Measurements from ENCODE around the gene CYP2W1. TPM values are rescaled to one million over a fixed set of nuclear protein-coding genes. Genes with fewer than 3 reads are reported as not detected.

CYP2W1 gene
- polyA plus RNA-seq, 3 donors, result 0.06 TPM; not detected in 2

GRCh38 chr7:1004018-1004852, 21.3 kb downstream of the CYP2W1 start:
- H3K27ac ChIP-seq (ENCODE audit: low read depth, low read length), result no peak overlapping the region
- WGBS, 3 donors, result 83 to 87% (median 84%) methylated on average over 30 to 32 of the region's 32 CpGs

- H3K27ac ChIP-seq (ENCODE audit: low read depth, low read length), result no peak overlapping the region
- 92 to 95% (median 94%) methylated on average over 21 of the region's 21 CpGs for WGBS, 3 donors
These were observed 22.3 kb downstream of the CYP2W1 start for GRCh38 chr7:1005303-1005702.

DNA sequence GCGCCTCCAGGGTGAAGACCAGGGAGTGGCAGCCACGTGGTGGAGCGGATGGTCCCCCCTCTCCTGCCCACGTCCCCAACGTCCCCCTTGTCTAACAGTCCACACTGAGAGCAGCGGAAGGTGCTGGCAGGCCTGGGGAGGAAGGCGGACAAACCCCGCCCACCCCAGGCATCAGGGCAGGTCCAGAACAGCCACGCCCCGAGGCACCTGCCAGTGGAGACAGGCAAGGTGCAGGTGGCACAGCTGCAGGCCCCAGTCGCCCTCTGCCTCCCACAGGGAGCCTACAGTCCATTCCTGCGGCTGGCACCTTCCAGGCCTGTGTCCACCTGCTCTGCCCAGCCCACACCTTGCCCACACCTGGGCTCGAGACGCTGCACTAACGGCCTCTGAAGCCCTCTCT, 24.9 kb downstream of the CYP2W1 start:
- WGBS, 3 donors, result 81 to 87% (median 84%) methylated on average over 14 to 15 of the region's 15 CpGs
- H3K27ac ChIP-seq (ENCODE audit: low read depth, low read length), result no peak overlapping the region

GRCh38 chr7:1008733-1009363, 25.9 kb downstream of the CYP2W1 start:
- WGBS, 3 donors, result 93 to 95% (median 94%) methylated on average over 37 of the region's 37 CpGs
- no peak overlapping the region for H3K27ac ChIP-seq (ENCODE audit: low read depth, low read length)

GRCh38 chr7:1009747-1010146, 26.8 kb downstream of the CYP2W1 start:
- 92 to 94% (median 93%) methylated on average over 21 to 22 of the region's 22 CpGs for WGBS, 3 donors
- no peak overlapping the region for H3K27ac ChIP-seq (ENCODE audit: low read depth, low read length)

DNA sequence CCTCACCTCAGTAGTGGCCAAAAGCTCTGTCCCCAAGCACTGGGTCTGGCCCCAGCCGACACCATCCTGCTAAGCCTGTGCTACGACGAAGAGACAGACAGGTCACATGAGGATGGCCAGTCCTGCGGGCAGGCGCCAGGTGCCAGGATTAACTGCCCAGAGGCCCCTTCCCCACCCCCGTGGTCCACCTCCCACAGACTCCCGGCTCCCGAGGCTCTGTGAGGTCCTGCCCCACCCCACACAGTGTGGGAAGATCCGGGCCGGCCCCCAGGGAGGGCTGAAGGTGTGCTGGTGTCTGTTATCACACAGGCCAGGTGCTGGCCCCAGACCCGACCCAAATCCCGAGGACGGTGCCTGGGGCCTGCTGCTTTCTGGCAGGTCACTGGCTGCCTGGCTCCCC, 27.2 kb downstream of the CYP2W1 start:
- 83 to 87% (median 85%) methylated on average over 13 of the region's 13 CpGs for WGBS, 3 donors
- no peak overlapping the region for H3K27ac ChIP-seq (ENCODE audit: low read depth, low read length)

GRCh38 chr7:1011297-1012003, 28.5 kb downstream of the CYP2W1 start:
- WGBS, 3 donors, result 80 to 84% (median 83%) methylated on average over 13 of the region's 13 CpGs
- no peak overlapping the region for H3K27ac ChIP-seq (ENCODE audit: low read depth, low read length)

- 61 to 85% (median 72%) methylated on average over 32 of the region's 32 CpGs for WGBS, 3 donors
- no peak overlapping the region for H3K27ac ChIP-seq (ENCODE audit: low read depth, low read length)
These were observed 29.2 kb downstream of the CYP2W1 start for GRCh38 chr7:1012004-1012715.

GRCh38 chr7:1012716-1013095, 29.7 kb downstream of the CYP2W1 start:
- 82 to 91% (median 88%) methylated on average over 24 to 30 of the region's 30 CpGs for WGBS, 3 donors
- no peak overlapping the region for H3K27ac ChIP-seq (ENCODE audit: low read depth, low read length)

- 81 to 82% (median 82%) methylated on average over 11 of the region's 11 CpGs for WGBS, 3 donors
- no peak overlapping the region for H3K27ac ChIP-seq (ENCODE audit: low read depth, low read length)
These were observed 30.6 kb downstream of the CYP2W1 start for GRCh38 chr7:1013581-1013980.

- H3K27ac ChIP-seq (ENCODE audit: low read depth, low read length), result no peak overlapping the region
- WGBS, 3 donors, result 89 to 95% (median 93%) methylated on average over 20 of the region's 20 CpGs
These were observed 31.7 kb downstream of the CYP2W1 start for GRCh38 chr7:1014681-1015080.

DNA sequence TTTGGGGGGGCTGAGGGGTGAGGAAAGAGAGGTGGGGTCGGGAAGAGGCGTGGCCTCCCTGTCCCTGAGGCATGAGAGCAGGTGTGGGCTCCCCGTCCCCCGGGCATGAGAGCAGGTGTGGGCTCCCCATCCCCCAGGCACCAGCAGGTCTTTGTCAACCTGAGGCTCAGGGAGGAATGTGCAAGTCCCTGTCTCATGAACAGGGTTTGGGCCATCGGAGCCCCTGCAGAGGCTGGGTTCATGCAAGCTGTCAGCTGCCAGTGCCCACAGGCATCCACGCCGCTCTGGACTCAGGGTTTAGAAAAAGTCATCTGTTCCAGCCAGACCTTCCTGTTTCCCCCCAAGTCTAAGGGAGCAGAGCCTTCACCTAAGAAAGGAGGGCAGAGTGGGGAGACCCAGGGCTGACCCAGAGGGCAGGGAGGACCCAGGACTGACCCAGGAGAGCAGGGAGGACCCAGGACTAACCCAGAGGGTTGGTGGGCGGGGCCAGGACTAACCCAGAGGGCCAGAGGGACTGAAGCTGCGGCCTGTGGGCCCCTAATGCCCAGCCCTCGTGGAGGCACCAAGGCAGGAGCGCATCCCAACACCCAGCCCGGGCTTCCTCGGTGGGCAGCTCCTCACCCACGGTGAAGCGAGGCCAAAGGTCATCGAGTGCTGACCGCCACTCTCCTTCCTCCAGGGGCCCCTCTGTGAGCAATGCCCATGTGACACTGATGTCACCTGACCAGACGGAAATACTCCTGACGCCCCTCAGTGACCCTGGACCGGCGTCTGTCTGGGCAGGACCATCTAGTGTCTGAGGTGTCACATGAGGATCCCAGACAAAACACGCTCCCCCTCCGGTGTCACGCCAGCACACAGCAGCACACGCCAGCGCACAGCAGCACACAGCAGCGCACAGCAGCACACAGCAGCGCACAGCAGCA, 32.5 kb downstream of the CYP2W1 start:
- 64 to 84% (median 79%) methylated on average over 28 of the region's 28 CpGs for WGBS, 3 donors

GRCh38 chr7:1016577-1017531, 33.9 kb downstream of the CYP2W1 start:
- 87 to 97% (median 94%) methylated on average over 43 to 51 of the region's 51 CpGs for WGBS, 3 donors
- H3K27ac ChIP-seq (ENCODE audit: low read depth, low read length), result no peak overlapping the region

More for the DNA sequence above, 32.5 kb downstream of the CYP2W1 start:
- no peak overlapping the region for H3K27ac ChIP-seq (ENCODE audit: low read depth, low read length)

GRCh38 chr7:1017586-1018333, 34.8 kb downstream of the CYP2W1 start:
- 92 to 94% (median 92%) methylated on average over 34 of the region's 34 CpGs for WGBS, 3 donors
- no peak overlapping the region for H3K27ac ChIP-seq (ENCODE audit: low read depth, low read length)

DNA sequence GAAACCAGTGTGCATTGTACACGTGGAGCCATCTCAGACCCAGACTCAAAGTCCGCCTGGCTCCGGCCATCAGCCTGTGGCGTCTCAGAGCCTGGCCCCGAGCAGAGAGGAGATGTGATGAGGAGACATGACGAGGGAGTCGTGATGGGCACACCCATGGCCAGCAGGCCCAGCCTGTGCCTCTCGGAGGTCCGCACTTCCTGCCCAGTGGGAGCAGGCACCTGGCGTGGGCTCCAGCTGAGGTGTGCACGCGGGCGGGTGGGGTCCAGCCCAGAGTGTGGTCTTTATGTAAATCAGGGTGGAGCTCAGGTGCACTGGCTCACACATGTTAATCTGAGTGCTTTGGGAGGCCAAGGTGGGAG, 35.3 kb downstream of the CYP2W1 start:
- 90 to 94% (median 90%) methylated on average over 13 of the region's 13 CpGs for WGBS, 3 donors

DNA sequence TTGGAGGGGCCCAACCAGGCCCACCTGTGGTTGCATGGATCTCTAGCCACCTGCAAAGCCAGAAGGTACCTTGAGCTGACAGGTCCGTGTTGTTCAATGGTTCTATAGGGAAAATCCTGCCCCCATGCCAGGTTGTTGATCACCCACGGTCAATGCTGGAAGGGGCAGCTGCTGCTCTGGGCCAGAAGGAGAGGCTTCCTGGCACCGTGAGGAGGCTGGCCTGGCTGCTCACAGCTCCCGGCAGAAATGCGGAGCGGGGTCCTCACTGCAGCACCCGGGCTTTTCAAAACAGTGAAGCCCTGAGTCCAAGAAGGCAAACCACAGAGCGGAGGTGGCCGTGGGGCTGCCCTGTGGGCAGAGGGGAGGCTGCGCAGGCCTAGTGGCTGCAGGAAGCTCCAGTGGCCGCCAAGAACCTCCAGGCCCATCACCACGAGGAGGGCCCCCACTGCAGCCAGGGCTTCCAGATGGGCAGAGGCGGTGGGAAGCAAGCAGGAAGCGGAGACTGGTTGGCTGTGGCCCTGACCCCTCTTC, 36.3 kb downstream of the CYP2W1 start:
- 82 to 90% (median 85%) methylated on average over 14 of the region's 14 CpGs for WGBS, 3 donors
- no peak overlapping the region for H3K27ac ChIP-seq (ENCODE audit: low read depth, low read length)

More for the DNA sequence above, 35.3 kb downstream of the CYP2W1 start:
- H3K27ac ChIP-seq (ENCODE audit: low read depth, low read length), result no peak overlapping the region

All from adipose tissue (tissue), 3 donors.